Ovary (tissue), 9 donors: Measurements from ENCODE around the gene PRDM7. TPM values are rescaled to one million over a fixed set of nuclear protein-coding genes. Genes with fewer than 3 reads are reported as not detected.

Experiments
- DNase-seq, 5 donors: peaks; one replicate each; pipeline ENCODE4 v3.0.0-alpha.2; 2019 to 2020
- H3K27ac ChIP-seq, 2 donors: fragments of 200-600 bp; one replicate each; pipeline versions ENCODE4 v1.5.1 to v1.8.0; 2019 to 2022
- H3K27me3 ChIP-seq: fragments of 200-600 bp; one replicate; pipeline ENCODE4 v1.8.0; 2022
- H3K36me3 ChIP-seq: fragments of 200-600 bp; sonication (generic); one replicate; pipeline ENCODE4 v1.5.1; 2019
- H3K4me1 ChIP-seq: one replicate; pipeline ENCODE4 v1.8.1; 2013; ENCODE audit warnings: mild to moderate bottlenecking, moderate library complexity; ENCODE audit not compliant: insufficient read depth
- H3K4me3 ChIP-seq: fragments of 200-600 bp; sonication (generic); one replicate; pipeline ENCODE4 v1.5.1; 2017
- H3K9me3 ChIP-seq, 2 donors: fragments of 200-600 bp in 1 of 2; sonication (generic) in 1 of 2; one replicate each; pipeline versions ENCODE4 v1.5.1 to v1.8.1; 2013 to 2019; ENCODE audit warnings: mild to moderate bottlenecking in 1 of 2, moderate library complexity in 1 of 2
- CTCF ChIP-seq, 3 donors: fragments of 450-650 bp in 2 of 3; fragments of 200-600 bp in 1 of 3; IDR thresholded peaks; one replicate each; pipeline versions ENCODE4 v1.5.1 to v1.8.0; 2016 to 2022; ENCODE audit warnings: antibody characterized with exemption in 3 of 3, mild to moderate bottlenecking in 1 of 3
- EP300 ChIP-seq: sonication (generic); formaldehyde crosslinking; IDR thresholded peaks from one replicate; pipeline ENCODE4 v1.6.1; 2017; ENCODE audit warnings: antibody characterized with exemption
- POLR2A ChIP-seq: fragments of 450-650 bp; IDR thresholded peaks from one replicate; pipeline ENCODE4 v1.6.1; 2017; ENCODE audit warnings: antibody characterized with exemption, mild to moderate bottlenecking, moderate library complexity
- WGBS, 3 donors: extraction: QIAGEN DNeasy Blood & Tissue Kit in 1 of 3; methylation state at CpG; one replicate each; pipeline versions ENCODE4 v1.1.5 to v1.1.7; 2013 to 2017; 5-methylcytosine and 5-hydroxymethylcytosine counted together
- intact Hi-C, 4 donors: fragments of 100-400 bp; cut with DNase I; formaldehyde crosslinking; loops; one replicate each; pipeline versions ENCODE4 v1.11.0 to v1.15.1; 2022 to 2023
- polyA plus RNA-seq, 2 donors: library from polyadenylated mRNA; stranded (reverse); fragments of 200-250 nt in 1 of 2; fragments of 350-450 nt in 1 of 2; fragmentation: Illumina TruSeq in 1 of 2; extraction: RNeasy Lipid Tissue Mini Kit (QIAGEN cat#74804) in 1 of 2; gene quantifications; one replicate each; pipeline ENCODE4 v1.2.3, GENCODE V29; 2013 to 2014
- total RNA-seq, 7 donors: library from RNA; depleted of rRNA in 2 of 7; stranded (reverse); fragments of >200 nt in 2 of 7; fragmentation: NEBNext Ultra II Directional in 3 of 7; extraction: Animal tissue kit (Norgen Biotek cat#: 25700) in 3 of 7; gene quantifications; one replicate each; pipeline versions ENCODE4 v1.1.0 to v1.2.4, GENCODE V29; 2016 to 2023
- donor health status: DM: no; HTN: no; CAD: no; lungs with moderate emphysema.
- donor health status: DM: no; HTN: no; CAD: no.
- donor health status: Bipolar disorder and iron deficiency.
- donor health status: DM: yes; HTN: yes; CAD: no.
- donor health status: DM: no; HTN: no; CAD: no.
- donor health status: DM: yes; HTN: yes; CAD: no.

Gene PRDM7
- total and polyA plus RNA-seq, 9 donors = not detected

GRCh38 chr16:90037276-90037675 lies 39.9 kb downstream of the PRDM7 start:
- Histone ChIP-seq H3K9me3 (no peaks in the 10 kb centered on the region), H3K4me1 (no peaks in the 10 kb centered on the region), H3K36me3 (no peaks in the 10 kb centered on the region), H3K27ac (no peak overlapping the region), H3K4me3 (no peak overlapping the region), H3K27me3 (no peaks in the 10 kb centered on the region)
- DNase-seq = no peak
- intact Hi-C loops = no loop called here
- WGBS, 3 donors = 75 to 79% (median 76%) methylated on average over 12 of the region's 12 CpGs
- TF ChIP-seq CTCF (IDR thresholded peaks at IDR 0.05) (no peak), EP300 (no peak), POLR2A (no peak)

- Histone ChIP-seq H3K36me3 (no peaks in the 10 kb centered on the region), H3K4me1 (no peaks in the 10 kb centered on the region), H3K27me3 (no peaks in the 10 kb centered on the region), H3K4me3 (no peak overlapping the region), H3K27ac (no peak overlapping the region), H3K9me3 (no peaks in the 10 kb centered on the region)
- DNase-seq = no peak
- 62 to 75% (median 71%) methylated on average over 5 of the region's 5 CpGs for WGBS, 3 donors
- TF ChIP-seq POLR2A (no peak), CTCF (IDR thresholded peaks at IDR 0.05) (no peak), EP300 (no peak)
- intact Hi-C loops = no loop called here
These were observed 41.2 kb downstream of the PRDM7 start for GRCh38 chr16:90035902-90036301.

GRCh38 chr16:90034504-90034903 lies 42.6 kb downstream of the PRDM7 start:
- intact Hi-C loops = no loop called here
- H3K4me1 ChIP-seq = no peaks in the 10 kb centered on the region
- H3K27me3 ChIP-seq = no peaks in the 10 kb centered on the region
- no peak overlapping the region for H3K4me3 ChIP-seq
- H3K36me3 ChIP-seq = no peaks in the 10 kb centered on the region
- 87 to 90% (median 90%) methylated on average over 8 of the region's 8 CpGs for WGBS, 3 donors
- DNase-seq = no peak
- no peak overlapping the region for H3K27ac ChIP-seq
- H3K9me3 ChIP-seq = no peaks in the 10 kb centered on the region
- TF ChIP-seq EP300 (no peak), POLR2A (no peak), CTCF (IDR thresholded peaks at IDR 0.05) (no peak)

- no peak for TF ChIP-seq CTCF (IDR thresholded peaks at IDR 0.05)
- no peak for TF ChIP-seq POLR2A
- no peak for TF ChIP-seq EP300
- DNase-seq = no peak
- WGBS, 3 donors = 81 to 87% (median 84%) methylated on average over 4 of the region's 4 CpGs
- intact Hi-C loops = no loop called here
- Histone ChIP-seq H3K36me3 (no peaks in the 10 kb centered on the region), H3K27me3 (no peaks in the 10 kb centered on the region), H3K4me1 (no peaks in the 10 kb centered on the region), H3K4me3 (no peak overlapping the region), H3K27ac (no peak overlapping the region), H3K9me3 (no peaks in the 10 kb centered on the region)
These were observed 43.7 kb downstream of the PRDM7 start for GRCh38 chr16:90033387-90033786.
